ENCODE results near the gene IGSF11. TPM values are rescaled to one million over a fixed set of nuclear protein-coding genes. Genes with fewer than 3 reads are reported as not detected.
A peak's percentile ranks its signal among the peaks of the same experiment; 100 is the strongest.

IGSF11 gene
- total RNA-seq, 1 donor from 2014 or later, result 8.2 TPM

DNA sequence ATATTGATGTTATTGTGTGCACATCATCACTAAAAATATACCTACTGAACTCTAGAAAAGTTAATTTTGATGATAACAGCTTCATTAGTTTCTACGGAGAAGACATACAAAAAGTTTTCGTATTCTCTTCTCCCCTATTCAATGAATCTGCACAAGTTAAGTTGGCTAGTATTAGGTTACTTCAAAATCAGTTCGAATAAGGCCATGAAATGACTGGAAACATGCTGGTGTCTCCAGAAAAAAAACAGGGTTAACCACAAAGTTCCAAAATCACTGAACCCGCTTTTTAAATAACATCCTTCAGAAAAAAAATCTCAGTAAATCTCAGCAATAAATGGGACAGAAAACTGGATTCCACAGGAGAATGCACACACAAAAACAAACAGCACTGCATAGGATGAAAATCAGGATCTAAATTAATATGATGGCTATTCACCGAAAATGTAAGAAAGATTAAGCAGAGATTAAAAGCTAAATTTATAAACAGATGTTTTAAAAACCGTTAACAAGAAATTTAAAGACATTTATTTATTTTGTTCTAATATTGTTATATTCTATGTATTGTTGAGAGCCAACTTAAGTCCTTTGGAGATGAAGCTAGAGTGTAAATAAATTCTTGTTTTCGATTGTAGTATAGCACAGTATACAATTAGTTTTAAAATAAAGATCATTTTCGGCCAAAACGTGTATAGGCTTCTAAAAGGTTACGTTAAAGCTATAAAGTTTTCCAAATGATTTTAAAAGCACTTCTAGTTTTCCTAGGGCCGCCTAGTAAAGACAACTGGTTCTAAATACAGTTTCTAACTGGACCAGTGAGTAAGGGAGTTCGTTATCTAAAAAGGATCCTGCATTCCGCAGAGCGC lies 1.0 kb downstream of the IGSF11 start:
- no peak for DNase-seq
- TF ChIP-seq, protein P1, sequence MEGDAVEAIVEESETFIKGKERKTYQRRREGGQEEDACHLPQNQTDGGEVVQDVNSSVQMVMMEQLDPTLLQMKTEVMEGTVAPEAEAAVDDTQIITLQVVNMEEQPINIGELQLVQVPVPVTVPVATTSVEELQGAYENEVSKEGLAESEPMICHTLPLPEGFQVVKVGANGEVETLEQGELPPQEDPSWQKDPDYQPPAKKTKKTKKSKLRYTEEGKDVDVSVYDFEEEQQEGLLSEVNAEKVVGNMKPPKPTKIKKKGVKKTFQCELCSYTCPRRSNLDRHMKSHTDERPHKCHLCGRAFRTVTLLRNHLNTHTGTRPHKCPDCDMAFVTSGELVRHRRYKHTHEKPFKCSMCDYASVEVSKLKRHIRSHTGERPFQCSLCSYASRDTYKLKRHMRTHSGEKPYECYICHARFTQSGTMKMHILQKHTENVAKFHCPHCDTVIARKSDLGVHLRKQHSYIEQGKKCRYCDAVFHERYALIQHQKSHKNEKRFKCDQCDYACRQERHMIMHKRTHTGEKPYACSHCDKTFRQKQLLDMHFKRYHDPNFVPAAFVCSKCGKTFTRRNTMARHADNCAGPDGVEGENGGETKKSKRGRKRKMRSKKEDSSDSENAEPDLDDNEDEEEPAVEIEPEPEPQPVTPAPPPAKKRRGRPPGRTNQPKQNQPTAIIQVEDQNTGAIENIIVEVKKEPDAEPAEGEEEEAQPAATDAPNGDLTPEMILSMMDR (IDR thresholded peaks at IDR 0.05; ENCODE audit: partially characterized antibody, unreplicated experiment), result no peak
- peaks cover 3% of the 10 kb centered on the region for H3K9me3 Mint-ChIP-seq (ENCODE audit: unreplicated experiment)
- H3K27ac Mint-ChIP-seq (ENCODE audit: unreplicated experiment), result no peak overlapping the region
- H3K4me1 Mint-ChIP-seq (ENCODE audit: low read depth, unreplicated experiment), result peaks cover 17% of the 10 kb centered on the region
- H3K27me3 Mint-ChIP-seq (ENCODE audit: unreplicated experiment), result no peaks in the 10 kb centered on the region
- peak overlapping the region; percentile 92 for H3K4me3 Mint-ChIP-seq (ENCODE audit: unreplicated experiment)
- H3K36me3 Mint-ChIP-seq (ENCODE audit: unreplicated experiment), result no peaks in the 10 kb centered on the region

DNA sequence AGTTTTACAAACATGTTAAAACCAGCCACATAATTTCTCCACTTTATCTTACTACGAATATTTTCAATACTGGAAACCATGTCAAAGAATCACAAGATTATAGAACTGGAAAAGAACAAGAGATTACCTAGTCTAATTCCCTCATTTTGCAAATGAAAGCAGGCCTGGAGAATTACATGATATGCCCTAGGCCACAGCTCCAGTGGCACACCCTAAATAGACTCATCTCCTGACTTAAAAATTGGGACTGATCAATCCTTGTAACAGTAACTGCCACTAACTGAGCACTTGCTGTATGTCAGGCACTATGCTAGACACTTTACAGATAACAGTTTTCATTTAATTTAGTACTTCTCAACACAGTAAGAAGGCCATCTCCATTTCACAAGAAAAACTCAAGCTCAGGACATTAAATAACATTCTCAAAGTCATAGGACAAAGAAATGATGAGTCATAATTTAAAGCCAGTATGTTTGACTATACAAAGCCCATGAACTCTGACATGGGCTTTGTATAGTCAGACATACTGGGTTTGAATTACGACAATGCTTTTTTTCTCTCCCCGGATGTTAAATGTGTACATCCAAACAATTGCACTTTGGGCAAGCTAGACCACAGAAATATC lies 9.4 kb downstream of the IGSF11 start:
- peaks cover 1% of the 10 kb centered on the region for H3K9me3 Mint-ChIP-seq (ENCODE audit: unreplicated experiment)
- H3K36me3 Mint-ChIP-seq (ENCODE audit: unreplicated experiment), result no peaks in the 10 kb centered on the region
- no peak overlapping the region for H3K27ac Mint-ChIP-seq (ENCODE audit: unreplicated experiment)
- no peak overlapping the region for H3K4me3 Mint-ChIP-seq (ENCODE audit: unreplicated experiment)
- TF ChIP-seq, protein P1 (IDR thresholded peaks at IDR 0.05; ENCODE audit: partially characterized antibody, unreplicated experiment), result no peak
- no peaks in the 10 kb centered on the region for H3K27me3 Mint-ChIP-seq (ENCODE audit: unreplicated experiment)
- H3K4me1 Mint-ChIP-seq (ENCODE audit: low read depth, unreplicated experiment), result peaks cover 33% of the 10 kb centered on the region
- DNase-seq, result no peak

DNA sequence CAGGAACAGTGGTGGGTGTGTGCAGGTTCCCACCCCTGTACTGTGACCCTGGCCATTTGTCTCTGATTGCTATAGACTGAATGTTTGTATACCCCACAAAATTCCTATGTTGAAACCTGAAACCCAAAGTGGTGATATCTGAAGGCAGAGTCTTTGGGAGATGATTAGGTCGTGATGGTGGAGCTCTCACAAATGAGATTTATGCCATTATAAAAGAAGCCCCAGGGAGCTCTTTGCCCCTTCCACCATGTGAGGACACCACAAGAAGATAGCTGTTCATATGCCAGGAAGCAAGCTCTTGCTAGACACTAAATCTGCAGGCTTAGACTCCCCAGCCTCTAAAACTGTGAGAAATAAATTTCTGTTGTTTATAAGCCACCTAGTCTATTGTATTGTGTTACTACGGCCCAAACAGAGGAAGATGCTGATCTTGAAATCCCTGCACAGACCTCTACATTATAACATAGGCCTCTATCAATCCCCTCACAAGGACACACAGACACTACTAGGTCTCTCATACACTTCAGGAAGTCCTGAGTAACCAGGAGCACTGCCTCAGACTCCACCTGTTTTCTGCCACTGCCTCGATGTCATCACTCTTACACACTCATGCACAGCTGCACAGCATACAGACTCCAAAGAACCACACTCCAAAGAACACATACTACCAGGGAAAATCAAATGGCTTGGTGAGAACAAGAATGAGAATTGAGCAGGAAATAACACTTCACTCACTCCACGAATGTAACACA lies 14.7 kb downstream of the IGSF11 start:
- H3K27ac Mint-ChIP-seq (ENCODE audit: unreplicated experiment), result peak overlapping the region; percentile 57
- H3K9me3 Mint-ChIP-seq (ENCODE audit: unreplicated experiment), result peaks cover 1% of the 10 kb centered on the region
- peaks cover 2% of the 10 kb centered on the region for H3K27me3 Mint-ChIP-seq (ENCODE audit: unreplicated experiment)
- TF ChIP-seq, protein P1 (IDR thresholded peaks at IDR 0.05; ENCODE audit: partially characterized antibody, unreplicated experiment), result no peak
- DNase-seq, result no peak
- peaks cover 49% of the 10 kb centered on the region for H3K4me1 Mint-ChIP-seq (ENCODE audit: low read depth, unreplicated experiment)
- no peak overlapping the region for H3K4me3 Mint-ChIP-seq (ENCODE audit: unreplicated experiment)
- no peaks in the 10 kb centered on the region for H3K36me3 Mint-ChIP-seq (ENCODE audit: unreplicated experiment)

DNA sequence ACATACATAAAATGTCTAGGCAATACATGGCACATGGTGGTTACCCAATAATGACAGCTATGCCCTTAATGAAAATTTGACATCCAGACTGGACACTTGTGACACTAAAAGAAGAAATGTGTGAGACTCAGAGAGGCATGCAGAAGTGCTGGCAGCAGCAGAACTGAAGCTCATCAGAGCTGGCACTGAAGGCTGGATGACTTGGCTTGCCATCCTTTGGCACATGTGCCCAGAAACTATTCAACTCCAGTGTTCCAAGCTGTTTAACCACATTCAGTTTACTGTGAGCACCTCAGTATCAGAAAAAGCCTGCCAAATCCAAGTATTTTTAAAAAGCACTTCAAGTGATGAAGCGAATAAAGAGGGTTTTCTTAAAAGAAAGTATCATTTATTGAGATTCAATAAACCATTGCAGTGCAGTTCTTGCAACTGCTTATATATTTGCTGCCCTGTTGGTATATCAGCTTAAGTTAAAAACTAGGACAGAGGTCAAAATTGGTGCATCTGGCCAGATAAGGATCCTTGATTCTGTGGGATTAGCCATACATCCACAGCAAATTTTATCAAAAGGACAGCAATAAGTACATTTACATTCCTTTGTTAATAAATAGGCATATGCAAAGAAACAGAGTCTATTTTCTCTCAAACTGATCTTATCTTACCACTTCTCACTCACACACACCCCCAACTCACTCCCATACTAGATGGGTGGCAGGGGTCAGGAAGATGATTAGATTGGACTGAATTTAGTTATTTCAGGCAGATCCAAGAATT lies 15.8 kb downstream of the IGSF11 start:
- no peak for DNase-seq
- H3K4me1 Mint-ChIP-seq (ENCODE audit: low read depth, unreplicated experiment), result peaks cover 53% of the 10 kb centered on the region
- peaks cover 2% of the 10 kb centered on the region for H3K27me3 Mint-ChIP-seq (ENCODE audit: unreplicated experiment)
- no peak overlapping the region for H3K27ac Mint-ChIP-seq (ENCODE audit: unreplicated experiment)
- H3K36me3 Mint-ChIP-seq (ENCODE audit: unreplicated experiment), result no peaks in the 10 kb centered on the region
- TF ChIP-seq, protein P1 (IDR thresholded peaks at IDR 0.05; ENCODE audit: partially characterized antibody, unreplicated experiment), result no peak
- peaks cover 1% of the 10 kb centered on the region for H3K9me3 Mint-ChIP-seq (ENCODE audit: unreplicated experiment)
- H3K4me3 Mint-ChIP-seq (ENCODE audit: unreplicated experiment), result no peak overlapping the region
